Measurements from ENCODE around the gene COL20A1. TPM values are rescaled to one million over a fixed set of nuclear protein-coding genes. Genes with fewer than 3 reads are reported as not detected.
A peak's percentile ranks its signal among the peaks of the same experiment; 100 is the strongest.

COL20A1 gene
- polyA plus RNA-seq, 6 donors from 2014 or later: not detected

DNA sequence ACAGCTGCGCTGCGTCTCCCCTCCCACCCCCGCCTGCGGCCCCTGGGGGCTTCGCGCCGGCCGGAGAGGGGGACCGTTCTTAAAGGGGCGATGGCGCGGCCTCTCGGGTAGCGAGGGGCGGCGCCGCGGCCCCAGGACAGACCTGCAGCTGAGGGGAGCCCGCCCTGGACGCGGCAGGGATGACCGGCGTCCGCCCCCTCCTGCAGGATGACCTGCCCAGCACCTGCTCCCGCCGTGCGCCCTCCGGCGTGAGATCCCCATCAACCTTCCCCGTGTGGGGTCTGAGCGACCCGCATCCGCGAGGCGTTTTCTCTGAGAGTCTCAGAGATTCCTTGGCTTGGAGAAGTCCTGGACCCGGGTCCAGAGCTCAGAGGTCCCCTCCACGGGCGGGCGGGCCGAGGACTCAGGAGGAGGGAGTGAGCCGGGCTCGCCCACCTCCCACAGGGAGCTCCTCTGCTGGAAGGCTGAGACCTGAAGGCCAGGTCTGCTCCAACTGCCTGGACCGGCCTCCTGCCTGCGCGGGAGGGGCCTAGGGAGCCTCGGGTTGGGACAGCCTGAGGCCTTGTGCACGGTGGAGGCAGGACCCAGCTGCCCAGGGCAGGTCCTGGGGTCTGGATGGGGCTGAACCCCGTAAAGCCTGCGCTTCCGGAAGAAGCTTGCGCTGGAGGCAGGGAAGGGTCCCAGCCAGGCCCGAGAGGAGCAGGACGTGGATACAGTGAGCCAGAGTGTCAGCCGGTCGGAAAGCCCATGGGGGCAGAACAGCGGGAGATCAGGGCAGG is 38.2 kb upstream of the COL20A1 start:
- Mint-ChIP-seq H3K9me3 (no peaks in the 10 kb centered on the region), H3K27ac (no peak overlapping the region), H3K4me1 (peaks cover 8 to 11% (median 11%) of the 10 kb centered on the region in 3 donors), H3K27me3 (peaks cover 41 to 77% (median 71%) of the 10 kb centered on the region in 3 donors), H3K4me3 (peak overlapping the region in 6 of 8 donors; percentile 51 to 84 (median 74)), H3K36me3 (no peaks in the 10 kb centered on the region)
- no peak for DNase-seq
- ATAC-seq (ENCODE audit: low read depth in 2 of 2): no peak

DNA sequence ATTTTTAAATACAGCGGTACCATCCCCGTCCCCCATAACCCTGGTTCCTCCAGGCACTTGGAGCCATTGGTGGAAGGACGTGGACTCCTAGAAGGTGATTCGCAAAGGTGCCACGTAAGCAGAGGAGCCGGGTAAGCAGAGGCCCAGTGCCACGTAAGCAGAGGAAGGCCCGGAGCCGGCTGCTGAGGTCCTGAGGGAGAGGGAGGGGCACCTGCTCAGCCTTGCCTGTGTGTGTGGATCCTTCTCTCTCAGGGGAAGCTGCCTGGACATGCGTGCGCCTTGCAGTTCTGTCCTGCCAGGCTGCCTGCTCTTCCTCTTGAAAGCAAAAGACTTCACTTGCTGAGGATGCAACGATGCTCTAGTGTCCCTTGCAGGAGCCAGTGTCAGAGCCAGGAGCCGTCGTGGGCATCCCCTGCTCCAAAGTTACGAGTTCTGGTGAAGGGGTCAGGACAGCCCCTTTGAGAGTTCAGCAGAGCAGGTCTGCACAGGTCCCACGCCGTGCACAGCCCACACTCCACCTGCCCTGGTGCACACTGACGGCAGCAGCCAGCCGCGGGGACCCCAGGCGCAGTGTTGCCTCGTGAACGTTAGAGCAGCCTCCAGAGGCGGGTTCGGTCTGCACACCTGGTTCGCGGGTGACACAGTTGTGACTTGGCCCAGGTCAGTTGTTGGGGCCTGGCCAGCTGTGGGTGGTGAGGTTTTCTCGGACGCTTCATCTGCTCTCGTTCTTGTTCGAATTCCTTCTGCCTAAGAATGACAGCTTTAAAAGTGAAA is 36.9 kb upstream of the COL20A1 start:
- H3K9me3 Mint-ChIP-seq: no peaks in the 10 kb centered on the region
- peak overlapping the region in 3 of 8 donors; percentile 8 to 45 (median 45) for H3K4me3 Mint-ChIP-seq
- peaks cover 8 to 11% (median 11%) of the 10 kb centered on the region in 3 donors for H3K4me1 Mint-ChIP-seq
- ATAC-seq (ENCODE audit: low read depth in 2 of 2): no peak
- H3K36me3 Mint-ChIP-seq: no peaks in the 10 kb centered on the region
- H3K27ac Mint-ChIP-seq: no peak overlapping the region
- no peak for DNase-seq
- peaks cover 40 to 78% (median 73%) of the 10 kb centered on the region in 3 donors for H3K27me3 Mint-ChIP-seq

DNA sequence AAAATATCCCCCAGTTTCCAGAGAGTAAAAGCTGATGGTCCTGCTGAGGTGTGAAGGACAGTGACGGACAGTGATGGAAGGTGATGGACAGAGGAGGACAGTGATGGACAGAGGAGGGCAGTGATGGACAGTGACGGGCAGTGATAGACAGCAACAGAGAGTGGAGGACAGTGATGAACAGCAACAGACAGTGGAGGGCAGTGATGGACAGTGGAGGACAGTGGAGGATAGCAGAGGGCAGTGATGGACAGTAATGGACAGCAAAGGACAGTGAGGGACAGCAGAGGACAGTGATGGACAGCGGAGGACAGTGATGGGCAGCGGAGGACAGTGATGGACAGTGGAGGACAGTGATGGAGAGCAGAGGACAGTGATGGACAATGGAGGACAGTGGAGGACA is 36.0 kb upstream of the COL20A1 start:
- Mint-ChIP-seq H3K36me3 (no peaks in the 10 kb centered on the region), H3K4me1 (peaks cover 8 to 15% (median 11%) of the 10 kb centered on the region in 3 donors), H3K4me3 (no peak overlapping the region), H3K27ac (no peak overlapping the region), H3K27me3 (peaks cover 39 to 78% (median 72%) of the 10 kb centered on the region in 3 donors), H3K9me3 (no peaks in the 10 kb centered on the region)
- ATAC-seq (ENCODE audit: low read depth in 2 of 2) (no peak), DNase-seq (no peak)

DNA sequence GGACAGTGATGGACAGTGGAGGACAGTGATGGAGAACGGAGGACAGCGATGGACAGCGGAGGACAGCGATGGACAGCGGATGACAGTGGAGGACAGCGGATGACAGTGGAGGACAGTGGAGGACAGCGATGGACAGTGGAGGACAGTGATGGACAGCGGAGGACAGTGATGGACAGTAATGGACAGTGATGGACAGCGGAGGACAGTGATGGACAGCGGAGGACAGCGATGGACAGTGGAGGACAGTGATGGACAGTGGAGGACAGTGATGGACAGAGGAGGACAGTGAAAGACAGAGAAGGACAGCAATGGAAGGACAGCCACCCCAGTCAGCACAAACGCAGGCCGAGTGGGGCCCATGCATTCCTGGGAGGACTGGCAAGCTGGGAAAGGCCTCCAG is 35.4 kb upstream of the COL20A1 start:
- Mint-ChIP-seq H3K27ac (peak overlapping the region in 1 of 6 donors; percentile 67), H3K4me1 (peaks cover 7 to 14% (median 14%) of the 10 kb centered on the region in 3 donors), H3K4me3 (peak overlapping the region in 1 of 8 donors; percentile 54), H3K9me3 (no peaks in the 10 kb centered on the region), H3K27me3 (peaks cover 38 to 77% (median 72%) of the 10 kb centered on the region in 3 donors), H3K36me3 (no peaks in the 10 kb centered on the region)
- no peak for ATAC-seq (ENCODE audit: low read depth in 2 of 2)
- DNase-seq: no peak

DNA sequence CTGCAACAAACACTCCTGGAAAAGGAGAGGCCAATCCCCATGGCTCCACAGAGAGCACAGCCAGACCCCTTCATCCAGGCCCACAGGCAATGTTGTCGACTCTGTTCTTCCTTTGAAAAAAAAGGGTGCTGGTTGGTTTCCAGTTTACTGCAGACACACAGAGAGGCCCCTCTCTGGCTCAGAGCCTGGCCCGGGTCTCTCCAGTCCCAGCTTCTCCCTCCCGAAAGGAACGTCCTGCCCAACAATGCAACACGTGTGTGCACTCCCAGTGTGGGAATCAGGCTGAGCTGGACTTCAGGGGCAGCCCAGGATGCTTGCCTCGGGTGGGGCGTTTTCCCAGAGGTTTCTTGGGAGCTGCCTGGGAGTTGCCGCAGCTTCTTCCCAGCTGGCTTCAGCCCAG is 34.2 kb upstream of the COL20A1 start:
- ATAC-seq (ENCODE audit: low read depth in 2 of 2): no peak
- H3K4me1 Mint-ChIP-seq: peaks cover 0 to 11% (median 8%) of the 10 kb centered on the region in 3 donors

DNA sequence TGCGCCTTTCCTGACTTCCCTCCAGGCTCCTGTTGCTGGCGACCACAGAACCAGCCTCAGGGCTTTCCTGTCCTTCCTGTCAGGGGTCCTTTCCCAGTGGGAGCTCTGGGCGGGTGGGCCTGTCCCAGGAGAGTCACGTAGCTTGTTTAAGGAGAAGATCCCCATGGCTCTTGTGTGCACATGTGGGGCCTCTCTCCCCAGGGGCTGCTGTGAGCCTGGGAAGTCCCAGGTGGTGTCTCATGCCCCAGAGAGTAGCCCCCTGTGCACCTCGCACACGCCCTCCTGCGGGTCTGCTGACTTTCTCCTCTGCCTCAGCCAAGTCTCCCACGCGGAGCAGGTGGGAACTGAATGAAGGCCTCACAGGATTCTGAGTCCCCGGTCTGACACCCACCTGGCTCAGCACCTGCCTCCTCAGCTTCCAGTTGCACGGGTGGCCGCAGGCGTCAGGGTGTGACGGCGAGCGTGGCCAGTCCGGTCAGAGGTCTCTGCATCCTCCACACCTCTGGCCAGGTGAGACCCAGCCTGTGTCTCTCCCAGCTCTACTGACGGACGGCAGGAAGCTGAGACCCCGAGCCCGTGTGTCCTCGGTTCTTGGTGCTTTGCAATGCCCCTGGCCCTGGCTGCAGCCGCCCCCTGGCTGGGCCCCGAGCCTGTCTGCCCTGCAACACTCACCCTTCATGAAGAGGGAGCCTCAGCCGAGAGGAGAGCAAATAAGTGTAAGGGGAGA is 33.1 kb upstream of the COL20A1 start:
- peaks cover 0 to 1% (median 0%) of the 10 kb centered on the region in 7 donors for H3K9me3 Mint-ChIP-seq
- ATAC-seq (ENCODE audit: low read depth in 2 of 2) (no peak), DNase-seq (no peak)
- H3K4me1 Mint-ChIP-seq: peaks cover 0 to 8% (median 7%) of the 10 kb centered on the region in 3 donors
- peaks cover 33 to 88% (median 79%) of the 10 kb centered on the region in 3 donors for H3K27me3 Mint-ChIP-seq
- H3K4me3 Mint-ChIP-seq: no peak overlapping the region
- no peaks in the 10 kb centered on the region for H3K36me3 Mint-ChIP-seq
- no peak overlapping the region for H3K27ac Mint-ChIP-seq

More for the DNA sequence above, 34.2 kb upstream of the COL20A1 start:
- Mint-ChIP-seq H3K27me3 (peaks cover 33 to 82% (median 74%) of the 10 kb centered on the region in 3 donors), H3K4me3 (no peak overlapping the region), H3K27ac (no peak overlapping the region), H3K9me3 (no peaks in the 10 kb centered on the region), H3K36me3 (no peaks in the 10 kb centered on the region)
- DNase-seq: no peak

DNA sequence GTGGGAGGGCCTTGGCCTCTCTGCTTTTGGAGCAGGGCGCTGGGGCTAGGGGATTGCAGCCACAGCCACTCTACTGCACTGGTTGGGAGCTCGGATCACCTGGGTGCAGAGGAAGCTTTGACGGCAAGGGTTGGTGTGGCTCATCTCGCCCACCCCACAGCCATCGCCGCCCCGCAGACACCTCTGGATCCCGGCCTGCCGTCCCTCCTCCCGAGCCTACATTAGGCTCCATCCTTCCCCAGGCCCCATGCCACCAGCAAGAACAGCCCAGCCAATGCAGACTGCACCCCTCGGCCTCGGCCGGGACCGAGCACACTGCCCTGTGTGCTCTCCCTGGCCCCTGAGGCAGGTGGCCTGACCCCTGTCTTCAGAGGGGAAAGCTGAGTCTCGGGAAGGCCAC is 32.5 kb upstream of the COL20A1 start:
- Mint-ChIP-seq H3K36me3 (no peaks in the 10 kb centered on the region), H3K9me3 (peaks cover 0 to 1% (median 0%) of the 10 kb centered on the region in 7 donors), H3K4me1 (peaks cover 0 to 7% (median 6%) of the 10 kb centered on the region in 3 donors), H3K27me3 (peaks cover 26 to 88% (median 72%) of the 10 kb centered on the region in 3 donors), H3K4me3 (no peak overlapping the region), H3K27ac (no peak overlapping the region)
- DNase-seq (no peak), ATAC-seq (ENCODE audit: low read depth in 2 of 2) (no peak)

DNA sequence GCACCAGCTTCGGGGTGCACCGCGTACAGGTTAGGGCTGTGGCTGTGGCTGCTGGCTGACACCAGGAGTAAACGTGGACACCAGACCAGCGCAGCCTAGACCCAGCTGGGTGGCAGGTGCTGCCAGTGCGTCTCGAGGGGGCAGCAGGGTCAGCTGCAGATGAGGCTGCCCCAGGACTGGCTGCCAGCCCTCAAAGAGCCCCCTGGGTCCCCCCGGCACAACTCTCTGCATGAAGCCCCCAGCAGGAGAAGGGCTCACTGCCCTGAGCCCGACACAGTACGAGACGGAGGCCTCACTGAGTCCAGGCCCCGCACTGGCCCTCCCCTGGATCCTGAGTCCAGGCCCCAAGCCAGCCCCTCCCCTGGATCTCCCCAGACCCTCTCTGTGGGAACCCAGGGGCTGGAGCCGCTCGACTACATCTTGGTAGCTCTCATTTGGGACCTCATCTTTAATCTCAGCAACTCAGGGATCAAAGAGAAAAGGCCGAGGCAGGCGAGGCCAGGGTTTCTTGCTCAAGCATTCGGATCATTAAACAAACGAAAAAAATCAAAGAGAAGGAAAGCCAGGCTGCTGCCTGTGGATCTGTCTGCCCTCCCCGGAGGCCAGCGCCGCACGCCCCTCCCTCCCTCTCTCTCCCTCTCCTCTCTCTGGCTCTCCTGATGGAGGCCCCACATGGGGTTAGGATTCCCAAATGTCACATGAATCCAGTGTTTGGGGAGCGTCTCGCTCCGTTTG is 31.8 kb upstream of the COL20A1 start:
- H3K4me1 Mint-ChIP-seq: peaks cover 0 to 7% (median 5%) of the 10 kb centered on the region in 3 donors
- ATAC-seq (ENCODE audit: low read depth in 2 of 2) (no peak), DNase-seq (no peak)
- H3K36me3 Mint-ChIP-seq: no peaks in the 10 kb centered on the region
- no peak overlapping the region for H3K4me3 Mint-ChIP-seq
- H3K9me3 Mint-ChIP-seq: peaks cover 0 to 1% (median 0%) of the 10 kb centered on the region in 7 donors
- peaks cover 21 to 85% (median 65%) of the 10 kb centered on the region in 3 donors for H3K27me3 Mint-ChIP-seq
- H3K27ac Mint-ChIP-seq: no peak overlapping the region

DNA sequence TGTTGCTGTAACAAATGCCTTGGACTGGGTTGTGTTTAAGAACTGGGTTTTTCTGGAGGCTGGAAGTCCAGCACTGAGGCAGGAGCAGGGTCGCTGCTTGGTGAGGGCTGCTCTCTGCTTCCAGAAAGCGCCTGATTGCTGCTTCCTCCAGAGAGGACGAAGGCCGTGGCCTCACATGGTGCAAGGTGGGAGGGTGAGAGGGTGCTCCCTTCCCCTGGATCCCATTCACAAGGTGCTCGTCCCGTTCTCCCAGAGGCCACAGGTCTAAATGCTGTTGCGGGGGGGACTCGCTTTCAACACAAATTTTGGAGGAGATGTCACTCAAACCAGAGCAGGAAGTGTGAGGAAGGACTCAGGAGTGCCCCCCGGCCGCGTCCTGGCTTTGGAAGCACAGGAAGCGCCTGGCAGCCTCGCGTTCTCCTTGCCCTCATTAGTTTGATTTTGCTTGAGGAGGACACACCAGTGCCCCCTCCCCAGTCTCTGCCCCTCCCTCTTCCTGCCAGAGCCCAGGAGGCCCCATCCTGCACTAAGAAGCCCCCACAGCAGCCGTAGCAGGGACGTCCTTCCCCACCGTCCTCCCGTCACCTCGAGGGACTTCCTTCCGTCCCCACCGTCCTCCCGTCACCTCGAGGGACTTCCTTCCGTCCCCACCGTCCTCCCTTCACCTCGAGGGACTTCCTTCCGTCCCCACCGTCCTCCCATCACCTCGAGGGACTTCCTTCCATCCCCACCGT is 31.0 kb upstream of the COL20A1 start:
- Mint-ChIP-seq H3K27me3 (peaks cover 15 to 78% (median 59%) of the 10 kb centered on the region in 3 donors), H3K27ac (no peak overlapping the region), H3K4me3 (peak overlapping the region in 1 of 8 donors; percentile 11), H3K36me3 (no peaks in the 10 kb centered on the region), H3K9me3 (peaks cover 0 to 1% (median 0%) of the 10 kb centered on the region in 7 donors), H3K4me1 (peaks cover 0 to 7% (median 5%) of the 10 kb centered on the region in 3 donors)
- no peak for DNase-seq
- ATAC-seq (ENCODE audit: low read depth in 2 of 2): no peak

DNA sequence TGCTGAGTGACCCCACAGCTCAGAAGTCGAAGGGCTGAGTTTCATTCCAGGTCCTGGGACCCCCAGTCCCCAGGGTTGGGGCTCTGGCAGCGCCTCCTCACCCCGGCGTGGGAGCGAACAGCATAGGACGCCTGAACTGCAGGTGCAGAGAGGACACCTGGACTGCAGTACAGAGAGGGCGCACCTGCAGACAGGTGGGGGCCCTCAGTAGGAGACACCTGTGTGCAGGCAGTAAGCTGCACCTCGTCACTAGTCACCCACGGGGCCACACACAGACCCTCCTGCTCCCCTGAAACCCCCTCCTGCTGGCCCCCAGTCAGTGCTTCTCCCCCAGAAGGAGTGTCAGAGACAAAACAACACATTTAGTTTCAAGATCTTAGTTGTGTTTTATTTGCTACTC is 30.1 kb upstream of the COL20A1 start:
- no peak overlapping the region for H3K27ac Mint-ChIP-seq
- H3K9me3 Mint-ChIP-seq: peaks cover 0 to 1% (median 0%) of the 10 kb centered on the region in 7 donors
- no peaks in the 10 kb centered on the region for H3K36me3 Mint-ChIP-seq
- peaks cover 0 to 5% (median 4%) of the 10 kb centered on the region in 3 donors for H3K4me1 Mint-ChIP-seq
- DNase-seq: no peak
- no peak overlapping the region for H3K4me3 Mint-ChIP-seq
- ATAC-seq (ENCODE audit: low read depth in 2 of 2): no peak
- peaks cover 16 to 78% (median 59%) of the 10 kb centered on the region in 3 donors for H3K27me3 Mint-ChIP-seq

DNA sequence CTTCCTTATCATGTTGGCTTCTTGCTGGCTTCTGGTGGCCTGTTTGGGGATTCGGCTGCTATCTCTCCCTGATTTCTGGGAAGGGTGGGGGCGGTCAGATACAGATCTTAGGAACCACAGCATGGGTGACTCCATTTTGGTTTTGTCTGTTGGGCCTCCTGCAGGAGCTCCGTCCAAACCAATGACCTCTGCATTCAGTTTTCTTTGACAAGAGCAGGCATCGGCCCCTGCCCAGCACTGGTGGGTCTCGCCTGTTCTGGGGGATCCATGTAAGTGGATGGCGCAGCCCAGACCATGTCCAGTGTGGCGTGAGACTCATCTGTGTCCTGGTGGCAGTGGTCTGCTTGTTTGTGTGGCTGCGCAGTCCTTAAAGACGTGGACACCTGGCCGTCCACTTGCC is 29.0 kb upstream of the COL20A1 start:
- Mint-ChIP-seq H3K27me3 (peaks cover 10 to 79% (median 53%) of the 10 kb centered on the region in 3 donors), H3K27ac (no peak overlapping the region), H3K4me1 (peaks cover 0 to 5% (median 4%) of the 10 kb centered on the region in 3 donors), H3K4me3 (no peak overlapping the region), H3K9me3 (peaks cover 0 to 1% (median 0%) of the 10 kb centered on the region in 7 donors), H3K36me3 (no peaks in the 10 kb centered on the region)
- ATAC-seq (ENCODE audit: low read depth in 2 of 2): no peak
- no peak for DNase-seq

DNA sequence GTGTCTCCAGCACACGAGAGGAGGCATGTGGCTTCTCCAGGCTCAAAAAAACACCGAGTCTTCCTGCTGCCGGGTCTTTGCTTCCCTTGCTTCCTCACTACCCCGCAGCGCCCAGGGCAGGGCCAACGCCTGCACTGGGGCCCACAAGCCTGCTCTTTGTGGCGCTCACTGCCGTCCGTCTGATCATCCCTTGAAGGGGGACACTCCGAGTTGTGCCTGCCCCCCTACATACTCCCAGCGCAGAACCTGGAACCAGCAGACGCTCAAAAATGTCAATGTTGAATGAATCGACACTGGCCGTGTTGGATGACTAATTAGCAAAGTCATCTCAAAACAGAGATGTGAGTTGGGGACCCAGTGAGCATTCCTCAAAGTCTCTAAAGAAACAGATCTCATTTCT is 28.5 kb upstream of the COL20A1 start:
- no peak for DNase-seq
- ATAC-seq (ENCODE audit: low read depth in 2 of 2): no peak
- H3K27ac Mint-ChIP-seq: no peak overlapping the region
- H3K4me1 Mint-ChIP-seq: peaks cover 0 to 5% (median 4%) of the 10 kb centered on the region in 3 donors
- peaks cover 10 to 73% (median 48%) of the 10 kb centered on the region in 3 donors for H3K27me3 Mint-ChIP-seq
- H3K4me3 Mint-ChIP-seq: no peak overlapping the region
- H3K9me3 Mint-ChIP-seq: peaks cover 0 to 1% (median 0%) of the 10 kb centered on the region in 7 donors
- no peaks in the 10 kb centered on the region for H3K36me3 Mint-ChIP-seq
